NCI-H748 (cell line): ENCODE results near the gene STK4.

Experiments
- DNase-seq: peaks from one replicate; lab custom pipeline; 2025; ENCODE audit not compliant: unreplicated experiment; lab: John Stamatoyannopoulos, UW

Gene STK4

DNA sequence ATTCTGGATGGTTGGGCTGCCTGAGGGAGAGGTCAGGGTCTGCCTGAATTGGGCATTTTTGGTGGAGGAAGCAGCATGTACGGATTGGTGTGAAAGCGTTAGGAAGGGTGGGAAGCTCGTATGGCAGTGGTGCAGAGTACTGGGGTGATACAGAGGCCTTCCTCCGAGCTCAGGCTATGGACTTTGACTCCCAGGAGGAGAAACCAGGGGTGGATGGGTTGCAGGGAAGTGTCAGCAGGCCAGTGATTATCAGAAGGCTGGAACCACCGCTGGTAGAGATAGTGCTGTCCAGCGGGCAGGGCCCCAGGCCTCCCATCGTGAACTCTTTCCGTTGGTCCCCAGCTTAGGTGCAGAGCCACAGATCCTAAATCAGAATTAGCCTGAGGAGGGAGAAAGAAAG is 143.3 kb downstream of the STK4 start:
- no peak for DNase-seq

- DNase-seq: no peak
Observed at GRCh38 chr20:45110301-45110700, 144.0 kb downstream of the STK4 start.

- no peak for DNase-seq
Observed at GRCh38 chr20:45111285-45111684, 145.0 kb downstream of the STK4 start.

GRCh38 chr20:45111799-45112471 is 145.6 kb downstream of the STK4 start:
- no peak for DNase-seq

GRCh38 chr20:45112754-45113153 is 146.4 kb downstream of the STK4 start:
- no peak for DNase-seq

GRCh38 chr20:45113865-45114264 is 147.6 kb downstream of the STK4 start:
- no peak for DNase-seq

DNA sequence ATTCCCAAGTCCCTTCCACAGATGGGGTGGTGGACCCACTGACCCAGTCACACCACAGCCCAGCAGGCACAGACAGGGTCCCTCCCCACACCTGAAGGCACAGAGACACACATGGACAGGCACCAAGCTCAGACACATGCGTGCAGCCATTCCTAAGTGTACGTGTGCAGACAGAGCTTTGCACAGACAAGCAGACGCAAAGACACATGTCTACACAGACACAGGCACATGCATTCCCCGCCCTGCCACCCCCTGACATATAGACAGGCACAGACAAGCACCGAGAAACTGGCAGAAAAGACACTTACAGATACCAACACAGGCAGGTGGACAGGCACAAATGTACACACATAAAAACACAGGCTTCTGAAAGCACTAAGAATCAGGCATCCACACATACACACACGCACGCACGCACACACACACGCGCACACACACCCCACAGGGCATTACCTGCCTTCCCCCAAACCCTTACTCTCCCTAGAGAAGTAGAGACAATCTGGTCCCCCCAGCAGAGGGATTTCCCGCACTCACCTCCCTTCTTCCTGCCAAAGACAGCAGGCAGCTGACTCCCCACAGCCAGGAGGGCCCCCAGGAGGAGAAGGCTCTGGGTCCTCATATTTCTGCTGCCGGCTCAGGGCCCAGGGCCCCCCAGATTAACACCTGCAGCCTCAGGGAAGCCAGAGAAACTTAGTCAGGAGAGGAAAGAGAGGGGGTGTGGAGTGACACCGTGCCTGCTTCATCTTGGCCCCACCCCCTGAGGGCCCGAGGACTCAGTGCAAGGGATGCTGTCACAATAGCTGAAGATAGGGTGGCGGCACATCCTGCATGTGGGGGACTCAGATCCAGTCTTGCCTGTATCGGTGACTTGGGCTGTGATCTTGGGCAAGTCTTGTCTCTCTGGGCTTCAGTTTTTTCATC is 148.4 kb downstream of the STK4 start, which contains the start of gene WFDC5:
Gene WFDC5 (minus strand): TSS at position 710 of the 921 bp plus-strand sequence. CDS start 91 bp downstream, at position 619.
- DNase-seq: no peak

DNA sequence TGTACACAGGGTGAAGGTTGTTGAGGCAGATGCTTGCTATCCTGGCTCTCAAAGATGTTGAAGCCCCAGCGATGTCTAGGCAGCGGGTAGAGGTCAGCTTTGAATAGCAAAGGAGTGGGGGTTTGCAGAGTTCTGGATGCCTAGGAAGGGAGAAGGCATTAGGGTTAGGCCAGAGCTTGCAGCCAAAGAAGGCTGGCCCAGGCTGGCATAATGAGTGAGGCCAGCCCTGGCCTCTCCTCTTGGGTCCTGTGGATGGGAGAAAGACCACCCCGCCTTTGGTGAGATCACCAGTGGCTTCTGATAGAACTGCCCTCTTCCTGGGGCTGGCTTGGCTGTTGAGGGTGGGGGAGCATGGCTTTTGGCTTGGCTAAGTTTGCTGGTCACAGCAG is 149.1 kb downstream of the STK4 start:
- DNase-seq: no peak

GRCh38 chr20:45115829-45116228 is 149.5 kb downstream of the STK4 start:
- no peak for DNase-seq

DNA sequence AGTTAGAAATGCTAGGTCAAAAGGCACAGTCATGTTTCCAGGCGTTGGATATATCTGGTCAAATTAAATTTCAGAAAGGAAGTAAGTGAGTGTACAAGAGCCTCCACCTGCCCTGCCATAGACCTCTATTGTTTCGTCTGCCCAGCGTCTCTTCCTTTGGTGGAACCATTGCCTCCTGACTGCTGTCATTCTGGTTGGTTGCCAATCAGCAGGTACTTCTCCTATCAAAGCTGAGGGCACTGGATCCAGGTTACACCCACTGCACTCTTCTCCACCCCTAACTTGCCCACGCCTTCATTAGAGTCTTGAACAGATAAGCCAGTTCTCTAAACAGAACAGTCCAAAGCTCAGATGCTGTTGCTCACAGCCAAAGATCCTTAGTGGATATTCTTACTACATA is 151.3 kb downstream of the STK4 start:
- DNase-seq: peak; percentile 37

DNA sequence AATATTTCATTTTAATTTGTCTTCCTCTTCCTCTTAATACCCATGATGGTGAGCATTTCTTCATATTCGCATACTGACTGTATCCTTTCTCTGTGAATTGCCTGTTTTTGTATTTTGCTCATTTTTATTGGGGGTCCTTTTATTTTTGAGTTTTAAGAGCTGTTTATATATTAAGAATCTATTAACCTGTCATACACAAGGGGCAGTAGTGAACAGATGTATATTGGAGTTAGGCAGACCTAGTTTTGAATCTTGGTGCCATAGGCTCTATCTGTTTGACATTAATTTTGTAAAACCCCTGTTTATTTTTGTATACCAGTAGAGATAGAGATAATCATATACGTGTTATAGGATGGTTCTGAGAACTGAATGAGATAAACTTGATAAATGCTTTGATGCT is 151.7 kb downstream of the STK4 start:
- DNase-seq: no peak

DNA sequence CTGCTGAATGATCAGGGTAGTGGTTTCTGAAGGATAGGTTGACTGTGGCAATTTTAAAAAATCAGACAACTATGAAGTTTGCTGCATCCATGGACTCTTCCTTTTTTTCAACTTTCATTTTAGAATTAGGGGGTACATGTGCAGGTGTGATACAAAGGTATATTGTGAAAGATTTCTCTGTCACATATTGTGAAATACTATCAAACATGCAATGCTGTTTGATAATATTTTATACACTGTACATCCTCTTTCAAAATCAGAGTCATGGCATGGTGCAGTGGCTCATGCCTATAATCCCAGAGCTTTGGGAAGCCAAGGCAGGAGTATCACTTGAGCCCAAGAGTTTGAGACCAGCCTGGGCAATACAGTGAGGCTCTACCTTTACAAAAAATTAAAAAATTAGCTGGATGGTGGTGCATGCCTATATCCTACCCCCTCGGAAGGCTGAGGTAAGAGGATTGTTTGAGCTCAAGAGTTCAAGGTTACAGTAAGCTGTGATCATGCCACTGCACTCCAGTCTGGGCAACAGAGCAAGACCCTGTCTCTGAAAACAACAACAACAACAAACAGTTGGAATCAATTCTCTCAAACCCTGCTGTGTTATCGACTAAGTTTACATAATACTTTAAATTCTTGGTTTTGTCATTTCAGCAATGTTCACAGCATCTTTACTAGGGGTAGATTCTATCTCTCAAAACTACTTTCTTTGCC is 153.4 kb downstream of the STK4 start:
- DNase-seq: no peak

DNA sequence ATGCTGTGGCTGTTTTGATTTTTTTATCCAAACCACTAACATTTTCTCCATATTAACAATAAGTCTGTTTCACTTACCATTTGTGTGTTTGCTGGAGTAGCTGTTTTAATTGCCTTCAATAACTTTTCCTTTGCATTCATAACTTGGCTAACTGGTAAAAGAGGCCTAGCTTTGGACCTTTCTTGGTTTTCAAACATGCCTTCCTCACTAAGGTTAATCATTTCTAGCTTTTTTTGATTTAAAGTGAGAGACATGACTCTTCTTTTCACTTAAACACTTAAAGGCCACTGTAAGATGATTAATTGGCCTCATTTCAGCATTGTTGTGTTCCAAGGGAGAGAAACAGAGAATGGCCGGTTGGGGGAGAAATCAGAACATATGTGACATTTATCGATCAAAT is 155.1 kb downstream of the STK4 start:
- no peak for DNase-seq

DNA sequence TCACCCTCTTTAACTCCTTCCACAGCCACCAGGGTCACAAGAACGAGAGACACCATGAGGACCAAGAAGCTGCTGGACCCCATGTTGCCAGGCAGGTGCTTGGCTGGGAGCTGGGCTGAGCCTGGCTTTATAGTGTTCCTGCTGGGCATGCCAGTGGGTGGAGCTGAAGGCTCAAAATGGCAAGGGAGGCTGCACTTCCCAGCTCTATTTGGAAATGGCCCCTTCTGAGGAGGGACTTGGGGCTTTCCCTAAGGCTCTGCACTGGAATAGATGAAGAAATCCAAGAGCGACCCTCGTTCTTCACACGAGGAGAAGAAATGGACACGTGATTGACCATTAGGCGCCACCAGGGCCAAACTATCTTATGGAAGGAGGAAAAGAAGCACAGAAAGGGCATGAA is 158.1 kb downstream of the STK4 start, which contains the start of gene WFDC12:
Gene WFDC12 (minus strand): TSS at position 101 of the 400 bp plus-strand sequence. CDS start 18 bp downstream, at position 83.
- no peak for DNase-seq

- DNase-seq: no peak
Observed at GRCh38 chr20:45128099-45128498, 161.8 kb downstream of the STK4 start.
